NOMO-1 (cell line): ENCODE results near the gene KRTAP5-8.
"Not testable (repeated sequence)": the region's sequence is repeated elsewhere in the genome, so short reads cannot be mapped to it uniquely, and the experiment has no call there.

Experiments used
- DNase-seq, 2 experiments: peaks; one replicate each; lab custom pipeline; 2025; ENCODE audit not compliant: unreplicated experiment in 2 of 2; lab: John Stamatoyannopoulos, UW

Gene KRTAP5-8

DNA sequence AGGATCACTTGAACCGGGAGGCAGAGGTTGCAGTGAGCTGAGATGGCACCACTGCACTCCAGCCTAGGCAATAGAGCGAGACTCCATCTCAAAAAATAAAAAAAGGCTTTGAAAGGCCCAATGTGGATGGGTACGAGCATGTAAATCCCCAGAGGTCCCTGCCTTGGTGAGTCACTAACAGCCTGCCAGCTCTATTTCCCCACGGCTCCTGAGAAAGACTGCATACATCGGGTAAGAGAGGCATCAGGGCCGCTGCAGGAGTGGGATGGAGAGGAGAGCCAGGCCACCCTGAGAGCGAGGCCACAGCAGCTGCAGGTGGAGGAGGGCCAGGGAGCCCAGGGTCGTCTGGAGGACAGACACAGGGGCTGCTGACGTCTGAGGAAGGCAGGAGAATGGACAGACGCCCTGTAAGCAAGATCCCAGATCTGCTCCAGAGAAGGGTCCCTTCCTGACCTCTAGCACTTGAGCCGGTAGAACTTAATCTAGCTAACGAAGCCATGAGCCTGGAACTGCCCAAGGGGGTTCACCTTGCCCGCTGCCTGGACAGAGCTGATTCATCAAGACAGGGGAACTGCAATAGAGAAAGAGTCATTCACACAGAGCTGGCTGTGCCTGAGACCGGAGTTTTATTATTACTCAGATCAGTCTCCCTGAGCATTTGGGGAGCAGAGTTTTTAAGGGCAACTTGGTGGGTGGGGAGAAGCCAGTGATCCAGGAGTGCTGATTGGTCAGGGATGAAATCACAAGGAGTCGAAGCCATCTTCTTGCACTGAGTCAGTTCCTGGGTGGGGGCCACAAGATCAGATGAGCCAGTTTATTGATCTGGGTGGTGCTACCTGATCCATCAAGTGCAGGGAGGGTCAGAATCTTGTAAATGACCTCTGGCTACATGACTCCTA lies 5.3 kb downstream of the KRTAP5-8 start:
- DNase-seq = no peak

DNA sequence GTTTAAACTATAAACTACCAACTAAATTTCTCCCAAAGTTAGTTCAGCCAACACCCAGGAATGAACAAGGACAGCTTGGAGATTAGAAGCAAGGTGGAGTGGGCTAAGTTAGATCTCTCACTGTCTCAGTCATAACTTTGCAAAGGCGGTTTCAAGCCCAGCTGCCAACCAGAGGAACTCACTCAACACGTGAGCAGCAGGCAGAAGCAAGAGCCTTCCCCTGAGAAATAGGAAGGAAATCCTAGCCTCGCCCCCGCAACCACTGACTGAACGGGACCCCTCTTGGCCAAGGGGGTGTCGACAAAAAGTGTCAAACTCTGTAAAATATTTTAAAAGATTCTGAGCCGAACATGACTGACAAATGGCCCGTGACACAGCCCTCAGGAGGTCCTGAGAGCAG lies 6.0 kb downstream of the KRTAP5-8 start:
- DNase-seq = peak in 1 of 2 experiments; percentile 7

- DNase-seq = no peak
Observed at GRCh38 chr11:71544525-71545214, 6.8 kb downstream of the KRTAP5-8 start.

DNA sequence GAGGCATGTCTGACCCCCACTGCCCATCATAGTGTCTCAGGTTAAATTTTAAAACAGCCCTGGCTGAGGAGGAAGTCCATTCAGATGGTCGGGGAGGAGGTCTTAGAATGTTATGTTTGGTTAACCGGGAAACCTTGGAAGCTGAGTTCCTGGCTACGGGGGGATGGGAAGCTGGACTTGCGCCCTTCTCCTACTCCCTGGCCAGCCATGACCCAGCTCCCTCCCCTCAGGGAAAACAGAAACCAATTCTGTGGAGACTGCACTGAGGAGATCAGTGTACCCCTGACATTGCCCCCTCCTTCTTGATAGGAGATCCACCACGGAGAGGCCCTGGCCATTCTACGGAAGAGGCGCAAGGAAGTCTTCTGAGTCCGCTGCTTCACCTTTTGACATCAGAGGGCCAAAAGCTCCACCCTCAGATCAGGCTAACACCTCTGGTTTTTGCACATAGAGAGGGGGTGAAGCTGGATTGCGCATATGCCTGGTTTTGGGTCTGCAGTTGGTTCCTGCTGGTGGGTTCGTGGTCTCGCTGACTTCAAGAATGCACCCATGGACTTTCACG lies 7.7 kb downstream of the KRTAP5-8 start:
- DNase-seq = no peak

- no peak for DNase-seq
Observed at GRCh38 chr11:71548120-71548519, 10.3 kb downstream of the KRTAP5-8 start, which contains the start of gene KRTAP5-9. KRTAP5-9 (plus strand) TSS chr11:71548420; CDS start chr11:71548658, 238 bp downstream.

DNA sequence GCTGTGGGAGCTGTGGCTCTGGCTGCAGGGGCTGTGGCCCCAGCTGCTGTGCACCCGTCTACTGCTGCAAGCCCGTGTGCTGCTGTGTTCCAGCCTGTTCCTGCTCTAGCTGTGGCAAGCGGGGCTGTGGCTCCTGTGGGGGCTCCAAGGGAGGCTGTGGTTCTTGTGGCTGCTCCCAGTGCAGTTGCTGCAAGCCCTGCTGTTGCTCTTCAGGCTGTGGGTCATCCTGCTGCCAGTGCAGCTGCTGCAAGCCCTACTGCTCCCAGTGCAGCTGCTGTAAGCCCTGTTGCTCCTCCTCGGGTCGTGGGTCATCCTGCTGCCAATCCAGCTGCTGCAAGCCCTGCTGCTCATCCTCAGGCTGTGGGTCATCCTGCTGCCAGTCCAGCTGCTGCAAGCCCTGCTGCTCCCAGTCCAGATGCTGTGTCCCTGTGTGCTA lies 10.9 kb downstream of the KRTAP5-8 start:
- DNase-seq = no peak

GRCh38 chr11:71551711-71552110 lies 13.9 kb downstream of the KRTAP5-8 start:
- DNase-seq = peak in 1 of 2 experiments; percentile 66

DNA sequence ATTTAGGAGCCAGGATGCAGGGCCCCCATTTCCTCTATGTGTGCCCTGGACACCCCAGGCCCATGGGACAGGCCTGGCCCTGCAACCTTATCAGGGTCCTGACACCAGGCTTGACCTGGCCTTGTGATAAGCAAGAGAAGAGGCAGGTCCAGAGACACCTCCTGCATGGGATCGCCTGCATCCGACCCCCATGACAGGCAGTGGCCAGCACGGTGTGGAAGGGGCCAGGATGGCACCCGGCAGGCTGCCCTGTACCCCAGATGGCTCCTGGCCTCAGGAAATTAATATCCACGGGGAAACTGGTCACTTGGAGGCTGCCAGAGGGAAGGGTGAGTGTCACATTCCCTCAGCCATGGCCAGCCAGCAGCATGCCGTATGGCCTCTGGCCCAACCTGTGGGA lies 17.2 kb downstream of the KRTAP5-8 start:
- DNase-seq = no peak

DNA sequence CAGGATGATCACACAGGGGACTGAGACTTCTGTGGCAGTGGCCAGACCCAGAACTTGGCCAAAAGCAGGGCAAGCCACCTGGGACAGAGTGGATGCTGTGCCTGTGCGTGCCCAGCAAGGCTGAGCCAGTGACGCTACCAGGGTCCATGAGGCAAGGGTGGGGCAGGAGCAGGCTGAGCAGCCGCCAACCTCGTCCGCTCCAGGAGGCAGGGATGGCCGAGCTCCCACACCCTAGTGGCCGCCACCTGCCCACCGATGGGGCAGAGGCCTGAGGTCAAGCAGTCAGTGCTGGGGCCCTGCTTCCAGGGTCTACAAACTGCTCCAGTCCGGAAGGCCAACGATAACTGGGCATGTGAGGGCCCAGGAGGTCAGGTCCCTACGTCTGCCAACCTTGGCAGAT lies 17.7 kb downstream of the KRTAP5-8 start:
- DNase-seq = no peak

- no peak for DNase-seq
Observed at GRCh38 chr11:71556018-71556417, 18.2 kb downstream of the KRTAP5-8 start.

GRCh38 chr11:71557257-71557656 lies 19.4 kb downstream of the KRTAP5-8 start:
- DNase-seq = no peak

GRCh38 chr11:71558996-71559395 lies 21.2 kb downstream of the KRTAP5-8 start:
- no peak for DNase-seq

GRCh38 chr11:71562120-71562519 lies 24.3 kb downstream of the KRTAP5-8 start:
- no peak for DNase-seq

DNA sequence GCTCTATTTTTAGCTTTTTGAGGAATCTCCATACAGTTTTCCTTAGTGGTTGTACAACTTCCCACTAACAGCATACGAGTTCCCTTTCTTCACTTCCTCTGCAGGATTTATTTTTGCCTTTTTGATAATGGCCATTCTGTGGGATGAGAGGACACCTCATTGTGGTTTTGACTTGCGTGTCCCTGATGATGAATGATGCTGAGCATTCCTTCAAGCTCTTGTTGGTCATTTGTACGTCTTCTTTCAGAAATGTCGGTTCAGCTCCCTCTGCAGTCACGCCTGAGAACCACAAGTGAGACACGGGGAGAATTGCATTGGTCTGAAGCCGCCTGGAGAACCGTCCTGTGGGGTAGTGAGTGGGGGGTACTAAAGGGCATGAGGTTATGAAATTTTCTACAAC lies 25.6 kb downstream of the KRTAP5-8 start:
- DNase-seq = peak; percentile 26 to 33

DNA sequence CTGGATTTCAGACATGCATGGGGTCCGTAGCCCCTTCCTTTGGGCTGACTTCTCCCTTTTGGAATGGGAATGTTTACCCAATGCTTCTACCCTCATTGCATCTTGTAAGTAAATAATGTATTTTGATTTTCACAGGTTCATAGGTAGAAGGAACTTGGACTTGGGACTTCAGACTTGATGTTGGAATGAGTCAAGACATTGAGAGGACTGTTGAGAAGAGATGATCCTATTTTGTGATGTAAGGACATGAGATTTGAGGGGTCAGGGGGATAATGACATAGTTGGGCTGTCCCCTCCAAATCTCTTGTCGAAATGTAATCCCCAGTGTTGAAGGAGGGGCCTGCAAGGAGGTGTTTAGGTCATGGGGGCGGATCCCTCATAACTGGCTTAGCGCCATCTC lies 26.6 kb downstream of the KRTAP5-8 start:
- DNase-seq = no peak

DNA sequence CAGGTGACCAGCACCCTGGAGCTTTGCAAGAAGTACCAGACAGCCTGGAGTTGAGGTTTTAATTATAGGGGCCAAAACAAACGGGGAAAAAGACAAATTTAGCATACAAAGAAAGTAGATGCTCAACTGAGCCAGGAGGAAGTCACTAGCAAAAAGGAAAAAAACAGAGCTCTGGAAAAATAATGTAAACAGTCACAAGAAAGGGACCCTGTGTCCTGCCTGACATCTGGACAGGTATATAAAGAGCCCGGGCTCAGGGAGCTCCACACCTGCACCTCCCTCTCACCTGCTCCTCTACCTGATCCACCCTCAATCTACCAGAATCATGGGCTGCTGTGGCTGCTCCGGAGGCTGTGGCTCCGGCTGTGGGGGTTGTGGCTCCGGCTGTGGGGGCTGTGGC lies 27.4 kb downstream of the KRTAP5-8 start, which contains the start of gene KRTAP5-10:
Gene KRTAP5-10 (plus strand): TSS at position 301 of the 400 bp plus-strand sequence. CDS start 25 bp downstream, at position 326.
- no peak for DNase-seq

DNA sequence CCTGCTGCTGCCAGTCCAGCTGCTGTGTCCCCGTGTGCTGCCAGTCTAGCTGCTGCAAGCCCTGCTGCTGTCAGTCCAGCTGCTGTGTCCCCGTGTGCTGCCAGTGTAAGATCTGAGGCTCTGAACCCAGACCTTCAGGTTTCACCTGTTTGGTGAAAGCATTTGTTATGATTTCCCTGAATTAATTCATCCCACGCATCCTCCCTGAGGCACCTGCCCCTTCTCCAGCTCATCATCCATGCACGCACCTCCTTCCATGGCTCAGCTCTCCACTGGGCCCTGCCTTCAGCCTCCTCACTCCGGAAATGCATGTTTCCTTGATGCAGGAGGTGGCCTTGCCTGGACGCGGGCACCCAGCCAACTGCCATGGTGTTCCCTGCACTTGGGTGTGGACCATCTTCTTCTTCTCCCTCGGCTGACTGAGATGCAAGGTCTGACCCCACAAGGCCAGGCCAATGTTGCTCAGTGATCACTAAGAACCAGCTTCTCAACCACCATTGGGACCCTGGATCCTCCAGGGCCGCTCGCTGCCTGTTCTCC lies 28.3 kb downstream of the KRTAP5-8 start:
- DNase-seq = no peak

DNA sequence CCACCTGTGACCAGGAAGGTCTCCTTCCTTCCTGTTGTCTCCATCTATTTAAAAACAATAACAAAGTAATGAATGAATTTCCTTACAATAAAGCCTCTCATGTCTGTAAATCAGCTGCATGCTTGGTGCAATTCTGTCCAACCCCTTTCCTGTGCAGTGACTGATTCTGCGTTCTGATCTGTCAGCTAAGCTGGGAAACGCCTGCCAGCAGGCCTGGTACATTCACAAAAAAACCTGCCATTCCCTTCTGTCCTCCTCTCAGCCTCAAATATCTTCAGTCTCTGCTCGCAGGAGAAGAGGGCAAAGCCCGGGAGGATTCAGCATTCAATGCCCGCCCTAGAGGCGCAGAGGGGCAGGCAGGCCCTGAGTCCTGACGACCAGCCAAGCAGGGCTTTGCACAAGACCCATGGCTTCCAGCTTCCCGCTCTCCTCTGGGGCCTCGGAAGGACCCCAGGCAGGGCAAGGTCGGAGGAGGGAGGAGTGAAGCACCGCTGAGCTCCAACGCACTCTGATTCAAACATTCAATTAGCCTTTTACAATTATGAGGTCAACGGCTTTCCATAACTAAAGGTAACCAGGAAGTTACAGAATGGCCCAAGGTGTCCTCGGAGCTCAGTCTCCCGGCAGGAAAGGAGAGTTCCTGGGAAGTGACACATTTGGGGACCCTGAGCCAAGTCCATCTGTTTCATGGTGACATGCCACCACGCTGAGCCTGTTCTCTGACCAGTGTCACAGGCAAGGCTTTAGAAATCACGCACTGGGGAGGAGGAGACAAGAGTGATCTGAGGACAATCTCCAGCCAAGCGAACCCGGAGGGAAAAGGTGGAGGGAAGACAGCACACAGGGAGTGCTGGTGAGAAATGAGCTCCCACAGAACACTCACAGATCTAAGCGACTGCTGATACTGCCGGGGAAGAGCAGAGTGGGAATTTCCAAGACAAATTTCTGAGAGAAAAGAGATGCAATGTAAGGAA lies 29.1 kb downstream of the KRTAP5-8 start:
- not testable (repeated sequence) for DNase-seq

- not testable (repeated sequence) for DNase-seq
Observed at GRCh38 chr11:71567633-71568032, 29.8 kb downstream of the KRTAP5-8 start.
